Urinary bladder (tissue), 4 donors: ENCODE measurements around the gene TUBA1A. TPM values are rescaled to one million over a fixed set of nuclear protein-coding genes. Genes with fewer than 3 reads are reported as not detected.
A peak's percentile ranks its signal among the peaks of the same experiment; 100 is the strongest.

Source experiments
- DNase-seq: peaks from one replicate; pipeline ENCODE4 v3.0.0-alpha.2; 2015; ENCODE audit errors: extremely low spot score
- H3K27ac ChIP-seq: one replicate; pipeline ENCODE4 v1.5.1; 2013; ENCODE audit warnings: low read depth, mild to moderate bottlenecking, moderate library complexity
- H3K36me3 ChIP-seq: one replicate; pipeline ENCODE4 v1.6.1; 2013; ENCODE audit warnings: mild to moderate bottlenecking, moderate library complexity; ENCODE audit not compliant: insufficient read depth
- H3K4me1 ChIP-seq: one replicate; pipeline ENCODE4 v1.6.1; 2013; ENCODE audit warnings: mild to moderate bottlenecking, moderate library complexity; ENCODE audit not compliant: insufficient read depth
- H3K4me3 ChIP-seq: one replicate; pipeline ENCODE4 v1.5.1; 2013; ENCODE audit warnings: low read depth, low read length
- WGBS: extraction: QIAGEN DNeasy Blood & Tissue Kit; methylation state at CpG from one replicate; pipeline ENCODE4 v1.1.7; 2013; 5-methylcytosine and 5-hydroxymethylcytosine counted together
- polyA plus RNA-seq: library from polyadenylated mRNA; stranded (reverse); fragments of 200-250 nt; gene quantifications from one replicate; pipeline ENCODE4 v1.2.3, GENCODE V29; 2013
- total RNA-seq: library from RNA; depleted of rRNA; stranded (reverse); fragments of >200 nt; gene quantifications from one replicate; pipeline ENCODE4 v1.2.3, GENCODE V29; 2014
- donor health status: healthy with polysubstance abuse.
- donor health status: healthy.

TUBA1A gene
- total RNA-seq = 645 TPM
- polyA plus RNA-seq = 683 TPM

DNA sequence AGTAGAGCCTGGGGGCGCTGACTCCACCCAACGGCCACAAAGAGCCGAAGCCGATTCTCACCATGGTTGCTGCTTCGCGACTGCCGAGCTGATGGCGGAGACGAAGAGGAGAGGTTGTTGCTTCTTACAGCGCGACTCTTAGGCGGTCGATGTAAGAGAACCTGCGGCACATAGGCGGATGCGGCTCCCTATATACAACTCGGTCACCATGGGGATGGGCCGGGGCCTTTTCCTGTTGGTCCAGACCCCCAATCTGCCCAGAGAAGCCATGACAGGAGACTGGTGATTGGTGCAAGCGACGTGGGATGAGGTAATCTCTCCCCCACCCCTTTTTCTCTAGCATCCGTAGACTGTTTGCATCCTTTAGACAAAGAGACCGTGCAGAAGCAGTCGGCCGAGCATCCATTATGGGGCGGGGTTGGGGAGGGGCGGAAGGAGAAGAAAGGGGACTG is at the start of gene TUBA1A:
Gene TUBA1A (minus strand): TSS at position 165 of the 452 bp plus-strand sequence. CDS start 101 bp downstream, at position 64.
- H3K4me1 ChIP-seq = no peaks in the 10 kb centered on the region
- peak within 1 kb of the TSS; percentile 94 for H3K27ac ChIP-seq
- DNase-seq = peak; percentile 98
- peak within 1 kb of the TSS; percentile 70 for H3K4me3 ChIP-seq
- H3K36me3 ChIP-seq = no peaks in the 10 kb centered on the region
- under 1% methylated on average over 26 of the region's 26 CpGs for WGBS

DNA sequence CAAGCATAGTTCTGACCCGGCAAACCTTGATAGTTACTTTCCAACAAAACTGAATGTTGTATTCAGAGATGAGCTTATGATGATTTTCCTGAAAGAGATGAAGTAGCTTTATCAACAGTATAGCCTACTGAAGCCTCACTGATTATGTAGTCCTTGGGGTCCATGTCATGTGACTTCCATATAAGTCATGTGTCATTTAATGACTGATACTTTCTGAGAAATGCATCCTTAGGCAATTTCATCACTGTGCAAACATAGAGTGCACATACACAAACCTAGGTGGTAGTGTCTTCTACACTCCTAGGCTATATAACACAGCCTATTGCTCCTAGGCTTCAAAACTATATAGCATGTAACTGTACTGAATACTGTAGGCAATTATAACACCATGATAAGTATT is 47.5 kb upstream of the TUBA1A start:
- Histone ChIP-seq H3K27ac (no peak overlapping the region), H3K4me3 (no peak overlapping the region), H3K4me1 (no peaks in the 10 kb centered on the region), H3K36me3 (no peaks in the 10 kb centered on the region)
- no peak for DNase-seq
- 82% methylated on average over 1 of the region's 1 CpG for WGBS

DNA sequence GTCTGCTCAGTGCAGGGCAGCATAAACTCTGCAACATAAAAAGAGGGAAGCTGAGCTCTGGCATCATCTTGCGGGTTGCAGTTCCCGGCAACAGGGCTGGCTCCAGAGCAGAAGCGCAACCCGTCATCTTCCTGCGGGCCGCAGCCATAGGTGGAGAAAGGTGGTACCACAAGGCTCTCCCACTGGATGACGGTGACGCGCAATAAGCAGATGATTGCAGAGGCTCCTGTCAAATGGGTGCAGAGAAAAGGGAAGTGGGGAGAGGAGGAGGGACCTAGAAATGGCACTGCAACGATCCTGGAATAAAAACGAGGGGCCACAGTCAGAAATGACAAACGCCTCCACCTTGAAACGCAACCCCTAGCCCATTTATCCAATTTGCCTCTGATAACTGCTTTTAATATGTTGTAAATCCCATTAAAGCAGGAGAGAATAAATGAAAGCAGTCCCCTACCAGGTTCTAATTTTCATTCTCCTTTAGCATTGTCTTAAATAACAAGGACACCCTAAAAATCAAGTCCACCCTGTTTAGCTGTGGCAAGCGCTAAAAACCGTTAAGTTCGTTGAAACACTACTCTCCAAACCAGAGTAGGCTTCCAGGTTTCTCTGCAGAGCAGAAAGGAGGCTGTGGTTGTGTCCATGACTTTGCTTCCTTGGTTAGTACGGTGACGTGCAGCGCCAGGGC is 45.1 kb upstream of the TUBA1A start:
- 53% methylated on average over 19 of the region's 19 CpGs for WGBS
- Histone ChIP-seq H3K36me3 (no peaks in the 10 kb centered on the region), H3K4me3 (no peak overlapping the region), H3K27ac (peak overlapping the region; percentile 28), H3K4me1 (no peaks in the 10 kb centered on the region)
- DNase-seq = no peak

DNA sequence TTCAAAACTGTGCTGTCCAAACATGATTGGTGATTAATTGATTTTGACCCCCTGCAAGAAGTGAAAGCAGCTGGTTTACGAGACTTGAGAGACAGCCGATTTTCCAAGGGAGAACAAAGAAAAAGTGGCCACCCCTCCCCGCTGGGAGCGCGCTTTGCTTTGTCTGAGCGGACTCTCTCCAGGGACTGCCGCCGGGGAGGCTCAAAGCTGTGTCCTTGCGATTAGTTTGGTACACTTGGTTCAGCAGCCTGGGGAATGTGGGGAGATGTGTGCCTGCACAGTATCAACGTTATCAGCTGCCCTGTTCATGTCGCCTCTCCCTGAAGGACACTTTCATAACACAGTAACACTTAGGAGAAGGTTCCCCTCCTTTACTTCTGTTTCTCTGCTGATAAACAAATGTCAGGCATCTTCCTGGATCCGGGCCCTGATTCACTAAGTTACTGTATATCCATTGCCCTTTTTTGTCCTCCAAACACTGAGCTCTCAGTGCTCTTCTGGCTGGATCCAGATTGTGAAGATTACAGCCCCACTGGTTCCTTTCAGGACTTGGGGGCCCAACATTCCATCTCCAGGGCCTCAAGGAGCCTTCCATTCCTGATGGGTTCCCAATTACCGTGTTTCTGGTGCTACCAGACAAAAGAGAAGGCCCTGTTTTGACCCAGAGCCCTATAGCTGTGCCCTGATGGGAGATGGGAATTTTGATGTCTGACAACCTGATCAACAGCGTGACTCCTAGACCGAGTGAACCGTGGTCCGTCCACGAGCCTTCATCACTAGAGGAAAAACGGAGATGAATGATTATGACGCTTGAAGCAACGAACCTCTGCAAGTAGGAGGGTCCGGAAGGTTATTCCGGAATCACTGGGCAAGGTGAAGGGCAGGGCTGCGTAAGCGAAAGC is 44.3 kb upstream of the TUBA1A start:
- H3K36me3 ChIP-seq = no peaks in the 10 kb centered on the region
- peak; percentile 25 for DNase-seq
- no peaks in the 10 kb centered on the region for H3K4me1 ChIP-seq
- WGBS = 38% methylated on average over 25 of the region's 25 CpGs
- H3K4me3 ChIP-seq = no peak overlapping the region
- H3K27ac ChIP-seq = no peak overlapping the region

DNA sequence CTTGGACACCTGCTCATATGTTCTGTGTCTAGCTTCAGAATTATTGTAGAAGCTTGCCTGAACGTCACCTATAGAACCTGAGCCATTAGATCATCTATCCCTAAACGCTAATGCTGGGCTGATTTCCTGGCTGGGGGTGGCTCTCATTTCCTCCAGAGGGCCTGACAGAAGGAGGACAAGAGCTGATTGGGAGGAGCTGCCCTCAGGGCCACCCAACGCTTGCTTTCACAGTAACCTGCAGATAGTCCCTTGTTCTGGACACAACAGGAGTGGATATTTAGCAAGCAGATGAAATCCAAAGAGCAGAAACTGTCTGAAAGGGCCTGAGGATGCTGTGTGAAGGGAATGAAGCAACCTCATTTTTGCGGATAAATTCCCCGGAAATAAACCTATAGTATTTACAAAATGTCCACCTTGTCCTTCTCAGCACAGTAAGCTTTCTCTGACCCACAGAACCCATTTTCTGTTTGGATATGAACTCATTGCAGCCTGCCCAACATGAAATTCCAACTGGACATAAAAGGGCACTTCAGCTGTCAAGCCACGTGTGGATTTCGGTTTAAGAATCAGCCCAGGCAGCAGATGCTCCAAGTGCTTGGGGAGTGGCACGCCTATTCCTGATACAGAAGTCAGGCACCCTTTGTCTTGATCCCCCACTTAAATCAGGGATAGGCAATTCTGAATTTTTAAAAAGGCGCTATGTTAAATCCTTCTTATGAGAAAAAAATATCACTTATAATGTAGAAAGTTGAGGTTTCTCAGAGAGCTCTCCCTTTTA is 43.2 kb upstream of the TUBA1A start:
- no peak overlapping the region for H3K27ac ChIP-seq
- no peaks in the 10 kb centered on the region for H3K4me1 ChIP-seq
- DNase-seq = no peak
- 48% methylated on average over 9 of the region's 9 CpGs for WGBS
- no peak overlapping the region for H3K4me3 ChIP-seq
- H3K36me3 ChIP-seq = no peaks in the 10 kb centered on the region

DNA sequence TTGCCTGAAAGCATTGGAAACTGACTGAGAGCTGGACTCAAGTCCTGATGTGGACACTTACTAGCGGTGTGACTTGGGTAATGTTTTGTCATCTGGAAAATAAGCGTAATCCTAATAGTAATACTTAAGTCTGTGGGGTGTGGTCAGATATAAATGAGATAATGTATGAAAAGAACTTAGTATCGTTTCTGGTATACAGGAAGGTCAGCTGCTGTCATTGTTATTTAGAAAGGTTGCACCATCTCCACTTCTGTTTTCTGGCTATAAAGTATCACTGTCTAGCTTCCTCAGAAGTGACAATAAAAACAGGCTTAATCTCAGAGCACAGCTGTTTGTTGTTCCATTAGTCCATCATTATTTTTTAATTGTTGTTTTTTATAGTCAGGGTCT is 41.9 kb upstream of the TUBA1A start:
- no peak for DNase-seq
- WGBS = 63% methylated on average over 3 of the region's 3 CpGs
- no peak overlapping the region for H3K4me3 ChIP-seq
- no peak overlapping the region for H3K27ac ChIP-seq
- H3K36me3 ChIP-seq = no peaks in the 10 kb centered on the region
- no peaks in the 10 kb centered on the region for H3K4me1 ChIP-seq

DNA sequence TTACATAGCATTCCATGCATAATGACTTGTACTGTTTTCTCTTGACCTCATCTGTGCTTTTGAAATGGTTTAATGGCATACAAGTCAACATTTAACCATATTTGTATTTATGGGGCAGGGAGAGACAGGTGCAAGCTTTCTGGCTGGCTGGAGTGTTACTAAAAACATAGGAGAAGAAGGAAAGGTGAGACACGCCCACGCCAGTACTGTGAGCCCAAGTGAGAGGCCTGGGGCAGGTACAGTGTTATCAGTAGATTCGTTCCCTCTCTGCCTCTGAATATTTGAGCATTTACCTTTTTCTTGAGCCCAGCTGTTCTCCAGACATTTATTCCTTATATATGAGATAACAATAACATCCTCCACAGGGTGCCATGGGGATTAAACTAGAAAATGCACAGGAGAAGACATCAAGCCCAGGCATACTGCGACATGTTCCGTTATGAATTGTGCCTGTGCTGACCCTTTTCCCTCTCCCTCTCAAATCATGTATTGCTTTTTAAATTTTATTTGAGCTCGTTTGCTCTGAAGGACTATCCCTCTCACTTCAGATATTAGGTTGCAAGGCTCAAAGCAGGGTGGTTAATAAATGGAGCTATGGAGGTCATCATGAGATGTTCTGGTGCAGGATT is 41.4 kb upstream of the TUBA1A start:
- 84% methylated on average over 6 of the region's 6 CpGs for WGBS
- no peak for DNase-seq
- Histone ChIP-seq H3K4me1 (no peaks in the 10 kb centered on the region), H3K27ac (no peak overlapping the region), H3K4me3 (no peak overlapping the region), H3K36me3 (no peaks in the 10 kb centered on the region)

DNA sequence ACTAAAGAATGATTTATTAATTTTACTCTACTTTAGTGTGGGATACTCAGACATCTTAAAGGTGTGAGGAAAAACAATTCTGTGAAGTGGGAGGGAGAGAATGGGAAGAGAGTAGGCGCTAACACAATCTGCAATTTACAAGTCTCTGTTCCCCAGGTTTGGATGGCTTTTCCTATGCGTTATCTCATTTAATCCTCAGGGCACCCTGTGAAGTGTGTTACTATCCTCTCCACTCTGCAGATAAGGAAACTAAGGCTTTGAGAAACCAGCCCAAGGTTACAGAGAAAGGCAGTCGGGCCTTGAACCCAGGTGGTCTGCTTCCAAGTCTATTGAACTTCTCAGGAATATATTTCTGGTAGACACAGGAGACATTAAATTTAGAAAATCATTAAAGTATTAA is 39.8 kb upstream of the TUBA1A start:
- Histone ChIP-seq H3K36me3 (no peaks in the 10 kb centered on the region), H3K4me3 (no peak overlapping the region), H3K4me1 (no peaks in the 10 kb centered on the region), H3K27ac (no peak overlapping the region)
- DNase-seq = no peak
- WGBS = 74% methylated on average over 3 of the region's 3 CpGs

DNA sequence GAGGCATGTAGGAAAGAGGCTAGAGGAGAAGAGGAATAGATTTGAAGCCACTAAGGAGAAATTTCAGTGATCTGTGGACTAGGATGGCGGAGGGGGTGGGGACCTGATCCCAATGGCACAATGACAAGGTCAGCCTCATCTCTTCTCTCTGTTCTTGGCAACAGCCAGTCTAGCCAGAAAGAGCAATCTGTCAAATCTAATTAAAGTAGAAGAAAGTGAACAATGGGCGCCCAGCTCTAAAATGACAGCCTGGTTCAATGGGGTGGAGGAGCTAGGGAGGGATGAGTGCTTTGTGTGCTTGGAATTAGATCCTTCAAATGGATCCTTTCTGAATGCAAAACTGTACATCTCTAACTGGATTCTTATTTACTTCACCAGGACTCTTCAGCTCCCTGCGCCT is 38.8 kb upstream of the TUBA1A start:
- DNase-seq = no peak
- Histone ChIP-seq H3K27ac (no peak overlapping the region), H3K4me1 (no peaks in the 10 kb centered on the region), H3K4me3 (no peak overlapping the region), H3K36me3 (no peaks in the 10 kb centered on the region)
- 95% methylated on average over 3 of the region's 3 CpGs for WGBS

DNA sequence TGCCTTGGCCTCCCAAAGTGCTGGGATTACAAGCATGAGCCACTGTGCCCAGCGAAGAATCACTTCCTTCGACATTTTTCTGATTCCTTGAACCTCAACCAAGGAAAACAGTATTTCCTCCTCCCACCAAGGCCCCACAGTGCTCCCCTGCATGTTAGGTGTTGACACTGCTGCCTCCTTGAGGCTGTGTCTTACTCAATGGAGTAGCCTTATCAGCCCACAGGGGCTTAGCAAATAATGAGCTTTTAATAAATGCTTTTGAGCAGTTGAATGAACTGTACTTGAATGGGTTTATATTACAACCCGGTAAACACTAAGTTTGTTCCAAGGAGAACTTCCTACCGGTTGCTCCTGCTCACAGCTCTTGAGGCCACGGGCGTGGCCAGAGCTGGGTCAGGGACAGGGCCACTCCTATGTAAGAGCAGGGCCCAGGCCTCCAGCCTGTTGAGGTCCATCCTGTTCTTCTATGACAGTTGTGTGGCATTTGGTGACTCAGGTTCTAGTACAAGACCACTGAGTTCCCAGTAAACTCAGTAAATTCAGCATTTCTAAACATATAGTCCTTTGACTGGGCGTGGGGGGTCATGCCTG is 36.8 kb upstream of the TUBA1A start:
- Histone ChIP-seq H3K4me1 (no peaks in the 10 kb centered on the region), H3K27ac (no peak overlapping the region), H3K36me3 (no peaks in the 10 kb centered on the region), H3K4me3 (no peak overlapping the region)
- 72% methylated on average over 7 of the region's 7 CpGs for WGBS
- no peak for DNase-seq

DNA sequence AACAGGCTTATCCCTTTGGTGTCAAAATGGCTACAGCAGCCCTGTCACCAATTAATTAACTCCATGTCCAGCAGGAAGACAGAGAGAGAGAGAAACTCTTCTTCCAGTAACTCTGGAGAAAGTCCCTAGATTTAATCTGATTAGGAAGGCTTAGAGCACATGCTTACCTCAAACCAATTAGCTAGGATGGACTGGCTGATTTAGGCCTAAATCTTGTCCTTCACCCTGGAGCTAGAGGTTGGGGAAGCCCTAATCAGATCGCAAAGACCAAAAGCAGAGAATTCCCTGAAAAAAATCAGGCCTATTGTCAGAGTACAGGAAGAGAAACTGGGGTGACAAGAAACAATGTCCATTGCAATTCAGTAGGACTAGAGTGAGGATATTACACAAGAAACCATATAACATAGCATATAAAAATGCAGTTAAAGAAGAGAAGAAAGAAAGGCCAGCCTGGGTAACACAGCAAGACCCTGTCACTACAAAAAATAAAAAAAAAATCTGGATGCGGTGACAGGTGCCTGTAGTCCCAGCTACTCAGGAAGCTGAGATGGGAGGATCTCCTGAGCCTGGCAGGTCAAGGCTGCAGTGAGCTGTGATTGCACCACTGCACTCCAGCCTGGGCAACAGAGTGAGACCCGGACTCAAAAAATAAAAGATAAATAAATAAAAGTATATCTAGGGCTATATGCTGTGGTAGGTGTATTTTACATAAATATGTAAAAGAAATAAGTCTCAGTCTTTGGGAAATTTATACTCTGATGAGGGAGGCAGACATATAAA is 34.9 kb upstream of the TUBA1A start:
- H3K4me1 ChIP-seq = no peaks in the 10 kb centered on the region
- H3K4me3 ChIP-seq = no peak overlapping the region
- DNase-seq = no peak
- H3K27ac ChIP-seq = no peak overlapping the region
- WGBS = 89% methylated on average over 3 of the region's 3 CpGs
- H3K36me3 ChIP-seq = no peaks in the 10 kb centered on the region

DNA sequence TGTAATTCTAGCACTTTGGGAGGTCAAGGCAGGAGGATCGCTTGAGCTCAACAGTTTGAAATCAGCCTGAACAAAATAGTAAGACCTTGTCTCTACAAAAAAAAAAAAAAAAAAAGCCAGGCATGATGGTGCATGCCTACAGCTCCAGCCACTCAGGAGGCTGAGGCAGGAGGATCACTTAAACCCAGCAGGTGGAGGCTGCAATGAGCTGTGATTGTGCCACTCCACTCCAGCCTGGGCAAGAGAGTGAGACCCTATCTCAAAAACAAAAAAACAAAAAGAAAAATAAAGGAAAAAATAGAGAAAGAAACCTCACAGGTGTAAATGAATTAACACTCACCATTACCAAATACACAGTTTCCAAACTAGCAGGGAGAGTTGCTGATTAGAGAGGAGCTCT is 34.2 kb upstream of the TUBA1A start:
- H3K27ac ChIP-seq = no peak overlapping the region
- no peak overlapping the region for H3K4me3 ChIP-seq
- H3K4me1 ChIP-seq = no peaks in the 10 kb centered on the region
- H3K36me3 ChIP-seq = no peaks in the 10 kb centered on the region
- DNase-seq = no peak
- 86% methylated on average over 1 of the region's 1 CpG for WGBS
